Hepatocyte (in vitro differentiated cells): ENCODE measurements around the gene FHOD3.

Experiments used
- EZH2 ChIP-seq: fragments of 200-600 bp; sonication (generic); IDR thresholded peaks from 2 replicates; pipeline ENCODE4 v1.6.1; 2016; ENCODE audit warnings: antibody characterized with exemption, mild to moderate bottlenecking, borderline replicate concordance
- TF ChIP-seq, protein P1 (sequence below): fragments of 200-600 bp; sonication (generic); IDR thresholded peaks from 2 replicates; pipeline ENCODE4 v1.5.1; 2016; ENCODE audit warnings: antibody characterized with exemption, mild to moderate bottlenecking; ENCODE audit not compliant: poor library complexity

GRCh38 chr18:36284268-36284667 is 13.2 kb upstream of the FHOD3 start:
- TF ChIP-seq, protein P1, sequence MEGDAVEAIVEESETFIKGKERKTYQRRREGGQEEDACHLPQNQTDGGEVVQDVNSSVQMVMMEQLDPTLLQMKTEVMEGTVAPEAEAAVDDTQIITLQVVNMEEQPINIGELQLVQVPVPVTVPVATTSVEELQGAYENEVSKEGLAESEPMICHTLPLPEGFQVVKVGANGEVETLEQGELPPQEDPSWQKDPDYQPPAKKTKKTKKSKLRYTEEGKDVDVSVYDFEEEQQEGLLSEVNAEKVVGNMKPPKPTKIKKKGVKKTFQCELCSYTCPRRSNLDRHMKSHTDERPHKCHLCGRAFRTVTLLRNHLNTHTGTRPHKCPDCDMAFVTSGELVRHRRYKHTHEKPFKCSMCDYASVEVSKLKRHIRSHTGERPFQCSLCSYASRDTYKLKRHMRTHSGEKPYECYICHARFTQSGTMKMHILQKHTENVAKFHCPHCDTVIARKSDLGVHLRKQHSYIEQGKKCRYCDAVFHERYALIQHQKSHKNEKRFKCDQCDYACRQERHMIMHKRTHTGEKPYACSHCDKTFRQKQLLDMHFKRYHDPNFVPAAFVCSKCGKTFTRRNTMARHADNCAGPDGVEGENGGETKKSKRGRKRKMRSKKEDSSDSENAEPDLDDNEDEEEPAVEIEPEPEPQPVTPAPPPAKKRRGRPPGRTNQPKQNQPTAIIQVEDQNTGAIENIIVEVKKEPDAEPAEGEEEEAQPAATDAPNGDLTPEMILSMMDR: no peak
- TF ChIP-seq EZH2: no peak
